ACC112 (cell line): ENCODE measurements around the gene AOAH.

ENCODE experiments used
- H2AFZ ChIP-seq: fragments of 200-600 bp; sonication (generic); one replicate; pipeline ENCODE4 v1.6.0; 2017; ENCODE audit warnings: antibody characterized with exemption, low read length; ENCODE audit not compliant: unreplicated experiment
- H3K27ac ChIP-seq: fragments of 200-600 bp; sonication (generic); 2 replicates; pipeline ENCODE4 v1.5.1; 2014; ENCODE audit warnings: low read depth, mild to moderate bottlenecking, antibody characterized with exemption, low read length, moderate library complexity
- H3K27me3 ChIP-seq: fragments of 200-600 bp; sonication (generic); 2 replicates; pipeline ENCODE4 v1.6.1; 2014; ENCODE audit warnings: mild to moderate bottlenecking, antibody characterized with exemption, low read length, moderate library complexity, mixed read lengths; ENCODE audit not compliant: insufficient read depth
- H3K36me3 ChIP-seq: fragments of 200-600 bp; sonication (generic); 2 replicates; pipeline ENCODE4 v1.6.1; 2016; ENCODE audit warnings: mild to moderate bottlenecking, antibody characterized with exemption, low read length, moderate library complexity, mixed read lengths; ENCODE audit not compliant: insufficient read depth
- H3K4me1 ChIP-seq: fragments of 200-600 bp; sonication (generic); one replicate; pipeline ENCODE4 v1.6.1; 2016; ENCODE audit warnings: low read length, mixed read lengths; ENCODE audit not compliant: insufficient read depth, unreplicated experiment, control insufficient read depth
- H3K4me3 ChIP-seq: fragments of 200-600 bp; sonication (generic); 2 replicates; pipeline ENCODE4 v1.5.1; 2014; ENCODE audit warnings: mild to moderate bottlenecking, low read depth, low read length
- H3K79me2 ChIP-seq: fragments of 200-600 bp; sonication (generic); one replicate; pipeline ENCODE4 v1.6.0; 2016; ENCODE audit warnings: low read length; ENCODE audit not compliant: control insufficient read depth, unreplicated experiment, insufficient read depth

AOAH gene

GRCh38 chr7:36752026-36752711, 27.9 kb upstream of the AOAH start:
- Histone ChIP-seq H3K36me3 (no peaks in the 10 kb centered on the region), H2AFZ (no peak overlapping the region), H3K27ac (no peak overlapping the region), H3K27me3 (no peaks in the 10 kb centered on the region), H3K4me3 (no peak overlapping the region), H3K79me2 (no peaks in the 10 kb centered on the region), H3K4me1 (no peaks in the 10 kb centered on the region)

- no peak overlapping the region for H3K27ac ChIP-seq
- no peaks in the 10 kb centered on the region for H3K4me1 ChIP-seq
- H3K36me3 ChIP-seq = no peaks in the 10 kb centered on the region
- H3K27me3 ChIP-seq = no peaks in the 10 kb centered on the region
- no peak overlapping the region for H3K4me3 ChIP-seq
- H3K79me2 ChIP-seq = no peaks in the 10 kb centered on the region
- no peak overlapping the region for H2AFZ ChIP-seq
Observed at GRCh38 chr7:36750451-36750850, 26.2 kb upstream of the AOAH start.

- H3K27ac ChIP-seq = no peak overlapping the region
- H3K4me1 ChIP-seq = no peaks in the 10 kb centered on the region
- no peak overlapping the region for H3K4me3 ChIP-seq
- no peaks in the 10 kb centered on the region for H3K79me2 ChIP-seq
- H2AFZ ChIP-seq = no peak overlapping the region
- H3K27me3 ChIP-seq = no peaks in the 10 kb centered on the region
- no peaks in the 10 kb centered on the region for H3K36me3 ChIP-seq
Observed at GRCh38 chr7:36749282-36749960, 25.1 kb upstream of the AOAH start.

GRCh38 chr7:36748017-36748487, 23.8 kb upstream of the AOAH start:
- H3K4me1 ChIP-seq = no peaks in the 10 kb centered on the region
- H3K27ac ChIP-seq = no peak overlapping the region
- H3K36me3 ChIP-seq = no peaks in the 10 kb centered on the region

DNA sequence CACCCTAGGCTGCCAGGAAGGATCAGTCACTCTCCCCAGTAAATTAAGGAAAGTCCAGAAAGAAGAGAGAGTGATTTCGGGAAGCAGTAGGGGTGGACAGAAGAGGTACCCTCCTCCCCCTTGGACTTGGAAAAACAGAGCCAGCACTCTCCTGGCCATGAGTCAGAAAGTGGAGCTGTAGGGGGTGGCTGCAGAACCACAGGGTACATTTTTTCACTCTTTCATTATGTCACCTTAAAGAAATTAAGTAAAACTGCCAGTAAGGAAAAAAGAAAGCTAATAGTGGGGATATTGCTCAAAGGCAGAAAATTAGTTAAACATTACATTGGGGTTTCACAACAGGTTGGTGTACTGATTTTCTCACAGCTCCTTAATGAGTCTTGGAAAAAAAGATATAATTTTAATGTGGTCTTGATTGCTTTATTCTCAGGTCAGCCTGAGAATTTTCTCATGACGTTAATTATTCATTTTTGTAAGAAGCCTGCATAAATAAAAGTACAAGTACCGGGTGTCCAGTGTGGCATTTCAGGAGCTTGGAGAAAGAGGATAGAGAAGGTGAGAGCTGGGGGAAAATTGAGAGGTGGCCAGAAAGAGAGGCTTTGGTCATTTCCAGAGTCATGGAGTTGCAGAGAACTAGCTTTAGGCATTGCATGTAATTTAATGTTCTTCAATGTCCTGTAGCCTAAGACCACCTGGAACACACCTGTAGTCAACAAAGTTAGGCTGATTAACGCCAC, 23.2 kb upstream of the AOAH start:
- no peaks in the 10 kb centered on the region for H3K4me1 ChIP-seq
- H3K4me3 ChIP-seq = no peak overlapping the region
- no peaks in the 10 kb centered on the region for H3K36me3 ChIP-seq
- H3K27me3 ChIP-seq = no peaks in the 10 kb centered on the region; the same call in 1 of the 2 replicates
- H2AFZ ChIP-seq = no peak overlapping the region
- no peak overlapping the region for H3K27ac ChIP-seq
- H3K79me2 ChIP-seq = no peaks in the 10 kb centered on the region

More at GRCh38 chr7:36748017-36748487, 23.8 kb upstream of the AOAH start:
- Histone ChIP-seq H2AFZ (no peak overlapping the region), H3K4me3 (no peak overlapping the region), H3K79me2 (no peaks in the 10 kb centered on the region), H3K27me3 (no peaks in the 10 kb centered on the region; the same call in 1 of the 2 replicates)

DNA sequence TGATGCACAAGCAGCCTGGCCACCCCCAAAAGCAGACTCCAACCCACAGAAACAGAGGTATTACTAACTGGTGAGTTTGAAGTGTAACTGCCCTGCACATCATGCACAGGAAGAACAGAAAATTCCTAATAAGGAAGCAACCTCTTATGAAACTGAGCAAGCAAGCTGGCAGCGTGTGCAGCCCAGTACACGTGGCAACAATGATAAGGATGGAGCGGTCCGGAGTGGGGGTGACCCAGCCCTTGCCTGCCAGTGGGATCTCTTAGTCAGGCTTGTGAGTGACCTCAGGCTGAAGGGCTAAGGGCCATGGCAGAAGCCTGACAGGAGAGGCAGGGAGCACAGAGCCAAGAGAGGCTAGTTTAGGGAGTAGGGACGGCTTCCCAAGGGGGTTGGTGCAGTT, 22.1 kb upstream of the AOAH start:
- Histone ChIP-seq H2AFZ (no peak overlapping the region), H3K27me3 (no peaks in the 10 kb centered on the region; the same call in 1 of the 2 replicates), H3K79me2 (no peaks in the 10 kb centered on the region), H3K27ac (no peak overlapping the region), H3K4me3 (no peak overlapping the region), H3K4me1 (no peaks in the 10 kb centered on the region), H3K36me3 (no peaks in the 10 kb centered on the region)

- Histone ChIP-seq H3K27me3 (no peaks in the 10 kb centered on the region; the same call in 1 of the 2 replicates), H2AFZ (no peak overlapping the region), H3K4me3 (no peak overlapping the region), H3K27ac (no peak overlapping the region), H3K79me2 (no peaks in the 10 kb centered on the region), H3K4me1 (no peaks in the 10 kb centered on the region), H3K36me3 (no peaks in the 10 kb centered on the region)
Observed at GRCh38 chr7:36742911-36743775, 18.8 kb upstream of the AOAH start.

DNA sequence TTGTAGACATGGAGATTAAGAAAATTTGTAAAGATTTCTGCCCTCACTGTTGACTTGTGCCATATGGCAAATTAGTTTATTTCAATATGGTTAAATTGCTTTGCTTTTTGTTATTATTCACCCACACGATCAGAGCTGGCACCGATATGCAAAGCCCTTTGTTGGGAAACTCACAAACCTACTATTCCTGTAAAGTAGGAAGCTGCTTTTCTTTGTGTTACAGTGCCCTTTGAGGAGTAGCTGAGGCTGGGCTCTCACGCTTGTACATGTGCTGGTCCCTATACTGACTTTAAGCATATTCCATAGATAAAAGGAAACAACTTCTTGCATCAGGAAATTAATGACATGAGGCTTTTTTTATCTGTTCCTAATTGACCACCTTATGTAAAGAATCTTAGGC, 17.6 kb upstream of the AOAH start:
- H3K27ac ChIP-seq = no peak overlapping the region

DNA sequence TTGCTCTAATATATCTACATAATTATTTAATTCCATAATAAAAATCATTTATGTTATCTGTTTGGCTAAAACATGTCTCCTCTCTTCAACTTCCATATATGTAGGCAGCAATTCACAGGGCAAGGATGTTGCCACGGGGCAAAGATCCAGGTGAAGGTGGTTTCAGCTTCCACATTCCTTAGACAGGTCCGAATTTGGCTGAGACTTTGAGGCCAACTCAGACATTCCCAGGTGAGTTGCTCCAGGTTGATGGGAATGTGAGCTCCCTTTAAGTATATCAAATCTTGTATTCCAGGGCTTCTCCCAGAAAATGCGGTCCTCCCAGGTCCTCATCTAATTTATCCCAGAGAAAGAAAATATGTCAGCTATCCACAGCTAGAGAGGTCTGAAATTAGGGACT, 15.1 kb upstream of the AOAH start:
- no peaks in the 10 kb centered on the region for H3K36me3 ChIP-seq
- no peaks in the 10 kb centered on the region; the same call in 1 of the 2 replicates for H3K27me3 ChIP-seq
- no peaks in the 10 kb centered on the region for H3K4me1 ChIP-seq
- no peak overlapping the region for H3K4me3 ChIP-seq
- H3K79me2 ChIP-seq = no peaks in the 10 kb centered on the region
- H2AFZ ChIP-seq = no peak overlapping the region
- H3K27ac ChIP-seq = no peak overlapping the region

More for the DNA sequence above, 17.6 kb upstream of the AOAH start:
- Histone ChIP-seq H3K79me2 (no peaks in the 10 kb centered on the region), H3K36me3 (no peaks in the 10 kb centered on the region), H2AFZ (no peak overlapping the region), H3K27me3 (no peaks in the 10 kb centered on the region; the same call in 1 of the 2 replicates), H3K4me1 (no peaks in the 10 kb centered on the region), H3K4me3 (no peak overlapping the region)

DNA sequence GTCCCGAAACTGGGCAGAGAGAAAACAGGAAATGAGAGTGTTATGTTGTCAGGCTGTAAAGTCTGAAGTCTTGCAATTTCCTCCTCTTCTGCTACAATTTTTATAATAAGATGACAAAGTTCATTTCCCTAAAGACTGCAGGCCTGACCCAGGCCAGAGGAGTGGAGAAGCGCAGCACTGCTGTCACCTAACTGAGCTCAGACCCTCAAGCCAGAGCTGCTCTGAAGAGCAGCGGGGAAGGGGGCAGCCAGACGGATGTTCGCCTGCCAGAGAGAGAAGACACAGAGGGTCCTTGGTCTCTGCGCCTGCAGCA, 12.6 kb upstream of the AOAH start:
- Histone ChIP-seq H3K27ac (no peak overlapping the region), H3K4me1 (no peaks in the 10 kb centered on the region), H3K79me2 (no peaks in the 10 kb centered on the region), H3K27me3 (no peaks in the 10 kb centered on the region), H2AFZ (no peak overlapping the region), H3K36me3 (no peaks in the 10 kb centered on the region), H3K4me3 (no peak overlapping the region)
